IMR-90 (cell line): Measurements from ENCODE around the gene MEIS3. TPM values are rescaled to one million over a fixed set of nuclear protein-coding genes. Genes with fewer than 3 reads are reported as not detected.

Experiments
- ATAC-seq: fragments of 200-7000 bp; cut with Tn5 transposase; 2 replicates; pipeline ENCODE4 v1.9.1; 2020; ENCODE audit warnings: low read depth, mild to moderate bottlenecking, moderate library complexity
- BruUV-seq: library from RNA; stranded (reverse); fragments of 400-500 nt; replicated peaks from 2 replicates; lab custom pipeline; 2021; lab: Mats Ljungman, UMichigan
- CTCF ChIA-PET: fragments of 300-600 bp; formaldehyde crosslinking; extraction: SDS; loops from one replicate; lab custom pipeline; 2021; ENCODE audit warnings: antibody characterized with exemption; lab: Yijun Ruan, JAX
- POLR2A ChIA-PET: fragments of 300-600 bp; sonication (Branson Sonifier 250); formaldehyde crosslinking; loops from one replicate; lab custom pipeline; 2022; ENCODE audit warnings: antibody characterized with exemption; ENCODE audit not compliant: unreplicated experiment; lab: Charles Lee
- DNase-seq: peaks from one replicate; pipeline ENCODE4 v3.0.0; 2013
- H2AFZ ChIP-seq: replicated peaks from 2 replicates; pipeline ENCODE3; 2013; ENCODE audit warnings: low read length, mild to moderate bottlenecking; ENCODE audit not compliant: poor library complexity
- H2AK5ac ChIP-seq: 2 replicates; pipeline ENCODE4 v1.6.1; 2013; ENCODE audit warnings: low read depth, low read length, inconsistent platforms
- H2AK9ac ChIP-seq: replicated peaks from 2 replicates; pipeline ENCODE3; 2013; ENCODE audit warnings: mild to moderate bottlenecking, low read depth, low read length, moderate library complexity; ENCODE audit not compliant: poor library complexity
- H2BK120ac ChIP-seq: 2 replicates; pipeline ENCODE4 v1.6.1; 2013; ENCODE audit warnings: low read depth, low read length, inconsistent platforms
- H2BK15ac ChIP-seq: 3 replicates; pipeline ENCODE4 v1.6.1; 2013; ENCODE audit warnings: low read depth, low read length, inconsistent platforms
- H2BK20ac ChIP-seq: 2 replicates; pipeline ENCODE4 v1.6.1; 2013; ENCODE audit warnings: low read depth, mild to moderate bottlenecking, inconsistent platforms, low read length, moderate library complexity
- H2BK5ac ChIP-seq: 2 replicates; pipeline ENCODE4 v1.6.1; 2013; ENCODE audit warnings: mild to moderate bottlenecking, low read depth, low read length, inconsistent platforms; ENCODE audit not compliant: poor library complexity, severe bottlenecking
- H3K14ac ChIP-seq: replicated peaks from 2 replicates; pipeline ENCODE4 v1.6.1; 2013; ENCODE audit warnings: low read depth, low read length, inconsistent platforms
- H3K18ac ChIP-seq: 2 replicates; pipeline ENCODE4 v1.6.1; 2013; ENCODE audit warnings: low read depth, low read length, control low read depth
- H3K23ac ChIP-seq: 2 replicates; pipeline ENCODE4 v1.6.1; 2013; ENCODE audit warnings: low read depth, low read length, inconsistent platforms
- H3K27ac ChIP-seq: 2 replicates; pipeline ENCODE4 v1.5.1; 2013; ENCODE audit warnings: mild to moderate bottlenecking, control low read depth, low read length; ENCODE audit not compliant: insufficient read depth
- H3K27me3 ChIP-seq: 2 replicates; pipeline ENCODE4 v1.6.1; 2013; ENCODE audit warnings: low read length; ENCODE audit not compliant: control insufficient read depth, insufficient read depth
- H3K36me3 ChIP-seq: 2 replicates; pipeline ENCODE4 v1.6.1; 2013; ENCODE audit warnings: low read length, mixed read lengths; ENCODE audit not compliant: control insufficient read depth, insufficient read depth
- H3K4ac ChIP-seq: 2 replicates; pipeline ENCODE4 v1.6.1; 2013; ENCODE audit warnings: low read depth, low read length, inconsistent platforms
- H3K4me1 ChIP-seq: 2 replicates; pipeline ENCODE4 v1.6.1; 2013; ENCODE audit warnings: low read length, mixed read lengths; ENCODE audit not compliant: control insufficient read depth, insufficient read depth
- H3K4me2 ChIP-seq: 2 replicates; pipeline ENCODE4 v1.6.1; 2013; ENCODE audit warnings: low read depth, mild to moderate bottlenecking, control low read depth, low read length, moderate library complexity
- H3K4me3 ChIP-seq: 2 replicates; pipeline ENCODE4 v1.5.1; 2013; ENCODE audit warnings: low read depth, mild to moderate bottlenecking, control low read depth, low read length, moderate library complexity; ENCODE audit not compliant: insufficient read depth
- H3K56ac ChIP-seq: 2 replicates; pipeline ENCODE4 v1.6.1; 2013; ENCODE audit warnings: low read length, inconsistent platforms; ENCODE audit not compliant: insufficient read depth; ENCODE audit errors: extremely low read depth
- H3K79me1 ChIP-seq, 2 experiments: 2 replicates each; pipeline ENCODE4 v1.6.1; 2013; ENCODE audit warnings: low read length in 2 of 2, inconsistent platforms in 1 of 2, low read depth in 1 of 2
- H3K9ac ChIP-seq: 2 replicates; pipeline ENCODE4 v1.6.1; 2013; ENCODE audit warnings: low read depth, low read length, control low read depth
- H3K9me1 ChIP-seq: 2 replicates; pipeline ENCODE4 v1.6.1; 2013; ENCODE audit warnings: low read length, inconsistent platforms; ENCODE audit not compliant: insufficient read depth
- H3K9me3 ChIP-seq: 2 replicates; pipeline ENCODE4 v1.6.1; 2013; ENCODE audit warnings: low read length; ENCODE audit not compliant: control insufficient read depth, insufficient read depth
- H4K20me1 ChIP-seq: 2 replicates; pipeline ENCODE4 v1.6.1; 2013; ENCODE audit warnings: low read length, inconsistent platforms; ENCODE audit not compliant: insufficient read depth
- H4K5ac ChIP-seq: 2 replicates; pipeline ENCODE4 v1.6.1; 2013; ENCODE audit warnings: mild to moderate bottlenecking, low read depth, low read length, control low read depth
- H4K8ac ChIP-seq, 2 experiments: 2 replicates each; pipeline ENCODE4 v1.6.1; 2013; ENCODE audit warnings: low read depth in 2 of 2, low read length in 2 of 2, control low read depth in 1 of 2, inconsistent platforms in 1 of 2
- H4K91ac ChIP-seq: 2 replicates; pipeline ENCODE4 v1.6.1; 2013; ENCODE audit warnings: low read depth, low read length, inconsistent platforms; ENCODE audit not compliant: insufficient read depth
- BHLHE40 ChIP-seq: fragments of 150-350 bp; IDR thresholded peaks from 2 replicates; pipeline ENCODE4 v1.6.1; 2016; ENCODE audit warnings: mild to moderate bottlenecking, low read depth, low read length
- CEBPB ChIP-seq: IDR thresholded peaks from 2 replicates; pipeline ENCODE4 v1.6.1; 2012; ENCODE audit warnings: low read depth, low read length, improper control_type of control experiment
- CHD1 ChIP-seq: IDR thresholded peaks from 2 replicates; pipeline ENCODE4 v1.6.1; 2012; ENCODE audit warnings: low read depth, low read length, improper control_type of control experiment
- CTCF ChIP-seq: conservative IDR thresholded peaks from 2 replicates; pipeline ENCODE4 v1.5.1; 2012; ENCODE audit warnings: mild to moderate bottlenecking, low read depth, low read length, improper control_type of control experiment
- FOS ChIP-seq: fragments of 150-350 bp; IDR thresholded peaks from 2 replicates; pipeline ENCODE4 v1.6.1; 2016; ENCODE audit warnings: low read depth, low read length
- MAFK ChIP-seq: IDR thresholded peaks from 2 replicates; pipeline ENCODE4 v1.6.1; 2012; ENCODE audit warnings: low read depth, low read length, improper control_type of control experiment
- MAZ ChIP-seq: IDR thresholded peaks from 2 replicates; pipeline ENCODE4 v1.6.1; 2012; ENCODE audit warnings: low read depth, mild to moderate bottlenecking, low read length, improper control_type of control experiment, moderate library complexity, borderline replicate concordance
- MXI1 ChIP-seq: IDR thresholded peaks from 2 replicates; pipeline ENCODE4 v1.6.1; 2012; ENCODE audit warnings: low read depth, mild to moderate bottlenecking, low read length, moderate library complexity, borderline replicate concordance
- NFE2L2 ChIP-seq: fragments of 150-350 bp; IDR thresholded peaks from 2 replicates; pipeline ENCODE4 v1.6.1; 2016; ENCODE audit warnings: low read depth, mild to moderate bottlenecking, low read length
- POLR2A ChIP-seq: IDR thresholded peaks from 2 replicates; pipeline ENCODE4 v1.6.1; 2012; ENCODE audit warnings: mild to moderate bottlenecking, low read depth, low read length
- RAD21 ChIP-seq: IDR thresholded peaks from 2 replicates; pipeline ENCODE4 v1.6.1; 2012; ENCODE audit warnings: low read length, improper control_type of control experiment
- RCOR1 ChIP-seq: IDR thresholded peaks from 2 replicates; pipeline ENCODE4 v1.6.1; 2012; ENCODE audit warnings: mild to moderate bottlenecking, low read length, improper control_type of control experiment; ENCODE audit not compliant: insufficient replicate concordance
- RFX5 ChIP-seq: IDR thresholded peaks from 2 replicates; pipeline ENCODE4 v1.8.0; 2012; ENCODE audit warnings: low read depth, mild to moderate bottlenecking, low read length, moderate library complexity
- SMC3 ChIP-seq: fragments of 150-350 bp; IDR thresholded peaks from 2 replicates; pipeline ENCODE4 v1.6.1; 2016; ENCODE audit warnings: low read depth, mild to moderate bottlenecking, antibody characterized with exemption, low read length, moderate library complexity
- USF2 ChIP-seq: fragments of 150-350 bp; IDR thresholded peaks from 2 replicates; pipeline ENCODE4 v1.6.1; 2017; ENCODE audit warnings: mild to moderate bottlenecking, antibody characterized with exemption, low read length, low read depth
- WGBS, 2 experiments: methylation state at CpG; one replicate each; pipeline versions ENCODE4 v1.1.5 to v1.1.7; 2013; ENCODE audit warnings: missing lambda C conversion rate in 2 of 2; ENCODE audit not compliant: insufficient read length in 1 of 2; ENCODE audit errors: extremely low coverage in 2 of 2; 5-methylcytosine and 5-hydroxymethylcytosine counted together
- dilution Hi-C: fragments of 300-500 bp; cut with HindIII; formaldehyde crosslinking; loops from one replicate; pipeline ENCODE4 v1.14.3; 2018; ENCODE audit warnings: low sequenced_read_pairs; ENCODE audit not compliant: unreplicated experiment
- in situ Hi-C: fragments of 300-500 bp; cut with MboI; formaldehyde crosslinking; loops from 3 replicates; pipeline ENCODE4 v1.14.3; 2019; ENCODE audit warnings: low sequenced_read_pairs, inconsistent platforms, mixed read lengths
- intact Hi-C: fragments of 100-400 bp; cut with micrococcal nuclease; formaldehyde crosslinking; loops from 2 replicates; pipeline ENCODE4 v1.10.0; 2022
- polyA plus RNA-seq, 3 experiments: library from polyadenylated mRNA; depleted of rRNA; stranded (reverse); fragments of >200 nt; gene quantifications; 2 replicates each; pipeline ENCODE4 v1.2.3, GENCODE V29; 2012; ENCODE audit warnings: low replicate concordance in 1 of 3
- total RNA-seq: library from RNA; depleted of rRNA; stranded (reverse); fragments of >200 nt; gene quantifications from 2 replicates; pipeline ENCODE4 v1.2.3, GENCODE V29; 2012
- TF ChIP-seq, protein P1 (sequence below): fragments of 150-350 bp; IDR thresholded peaks from 2 replicates; pipeline ENCODE4 v1.6.1; 2016; ENCODE audit warnings: low read depth, mild to moderate bottlenecking, low read length, moderate library complexity, borderline replicate concordance

Gene MEIS3
- total and polyA plus RNA-seq, 2 of the 4 experiments (the other 2 are of a cell fraction) = 32.4 to 33.0 TPM

DNA sequence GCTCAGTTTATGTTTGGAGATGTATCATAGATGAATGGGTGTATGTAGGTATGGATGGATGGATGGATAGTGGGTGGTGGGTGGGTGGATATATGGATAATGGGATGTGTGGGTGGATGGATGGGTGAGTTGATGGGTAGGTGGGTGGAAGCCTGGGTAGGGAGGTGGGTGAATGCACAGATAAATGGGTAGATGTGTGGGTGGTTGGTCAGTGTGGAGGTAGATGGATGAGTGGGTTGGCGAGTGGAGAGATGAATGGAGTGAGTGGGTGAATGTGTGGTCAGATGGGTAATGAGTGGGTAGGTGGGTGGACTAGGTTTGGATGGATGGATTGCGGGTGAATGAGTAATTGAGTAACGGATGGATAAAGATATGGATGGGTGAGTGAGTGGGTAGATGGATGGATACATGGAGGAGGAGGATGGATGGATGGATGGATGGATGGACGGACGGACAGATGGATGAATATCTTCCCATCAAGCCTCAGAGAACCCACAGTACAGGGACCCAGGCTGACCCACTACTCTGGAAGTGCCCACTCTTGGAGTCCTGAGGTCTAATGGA is 13.4 kb downstream of the MEIS3 start:
- intact Hi-C loops = no loop called here
- dilution Hi-C loops = no loop called here
- Histone ChIP-seq H3K4me3 (no peak overlapping the region), H3K56ac (no peak overlapping the region), H3K18ac (no peak overlapping the region), H2BK15ac (no peak overlapping the region), H3K14ac (no peak overlapping the region), H3K79me1 (no peaks in the 10 kb centered on the region), H3K9ac (no peak overlapping the region), H3K9me3 (no peaks in the 10 kb centered on the region), H4K20me1 (peaks cover 8% of the 10 kb centered on the region; the same call in 1 of the 2 replicates), H4K8ac (no peak overlapping the region), H2BK20ac (no peak overlapping the region), H3K27me3 (no peaks in the 10 kb centered on the region), H3K4me1 (no peaks in the 10 kb centered on the region), H3K4me2 (no peak overlapping the region), H3K36me3 (peaks cover 27% of the 10 kb centered on the region), H3K4ac (no peak overlapping the region), H2AK9ac (no peak overlapping the region), H4K5ac (no peak overlapping the region), H2AK5ac (no peak overlapping the region), H4K91ac (no peak overlapping the region), H3K27ac (no peak overlapping the region), H2BK120ac (no peak overlapping the region), H2BK5ac (peak overlapping the region; percentile 1), H3K23ac (no peak overlapping the region), H3K9me1 (0 out of 2 replicates have a peak, but pooled peaks cover 8% of the 10 kb centered on the region), H2AFZ (no peak overlapping the region)
- BruUV-seq = TSS peak; percentile 39
- POLR2A ChIA-PET = no interaction called here
- TF ChIP-seq CTCF (no peak), RCOR1 (no peak), MAFK (no peak), MXI1 (no peak), POLR2A (no peak), SMC3 (no peak), CHD1 (no peak), MAZ (no peak), FOS (no peak), RFX5 (no peak), BHLHE40 (no peak), NFE2L2 (no peak), CEBPB (no peak), USF2 (no peak), RAD21 (no peak)
- TF ChIP-seq, protein P1, sequence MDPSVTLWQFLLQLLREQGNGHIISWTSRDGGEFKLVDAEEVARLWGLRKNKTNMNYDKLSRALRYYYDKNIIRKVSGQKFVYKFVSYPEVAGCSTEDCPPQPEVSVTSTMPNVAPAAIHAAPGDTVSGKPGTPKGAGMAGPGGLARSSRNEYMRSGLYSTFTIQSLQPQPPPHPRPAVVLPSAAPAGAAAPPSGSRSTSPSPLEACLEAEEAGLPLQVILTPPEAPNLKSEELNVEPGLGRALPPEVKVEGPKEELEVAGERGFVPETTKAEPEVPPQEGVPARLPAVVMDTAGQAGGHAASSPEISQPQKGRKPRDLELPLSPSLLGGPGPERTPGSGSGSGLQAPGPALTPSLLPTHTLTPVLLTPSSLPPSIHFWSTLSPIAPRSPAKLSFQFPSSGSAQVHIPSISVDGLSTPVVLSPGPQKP = no peak
- WGBS, 2 experiments = 88 to 100% methylated on average over 2 to 3 of the region's 5 CpGs
- ATAC-seq = no peak
- no peak for DNase-seq
- in situ Hi-C loops = no loop called here
- CTCF ChIA-PET = no interaction called here
